Stromal cell of bone marrow (primary cell): ENCODE measurements around the gene VAT1.
"Not testable (repeated sequence)": the region's sequence is repeated elsewhere in the genome, so short reads cannot be mapped to it uniquely, and the experiment has no call there.

Source experiments
- DNase-seq: peaks from one replicate; pipeline ENCODE4 v3.0.0-alpha.2; 2012; ENCODE audit warnings: low read depth

Gene VAT1

DNA sequence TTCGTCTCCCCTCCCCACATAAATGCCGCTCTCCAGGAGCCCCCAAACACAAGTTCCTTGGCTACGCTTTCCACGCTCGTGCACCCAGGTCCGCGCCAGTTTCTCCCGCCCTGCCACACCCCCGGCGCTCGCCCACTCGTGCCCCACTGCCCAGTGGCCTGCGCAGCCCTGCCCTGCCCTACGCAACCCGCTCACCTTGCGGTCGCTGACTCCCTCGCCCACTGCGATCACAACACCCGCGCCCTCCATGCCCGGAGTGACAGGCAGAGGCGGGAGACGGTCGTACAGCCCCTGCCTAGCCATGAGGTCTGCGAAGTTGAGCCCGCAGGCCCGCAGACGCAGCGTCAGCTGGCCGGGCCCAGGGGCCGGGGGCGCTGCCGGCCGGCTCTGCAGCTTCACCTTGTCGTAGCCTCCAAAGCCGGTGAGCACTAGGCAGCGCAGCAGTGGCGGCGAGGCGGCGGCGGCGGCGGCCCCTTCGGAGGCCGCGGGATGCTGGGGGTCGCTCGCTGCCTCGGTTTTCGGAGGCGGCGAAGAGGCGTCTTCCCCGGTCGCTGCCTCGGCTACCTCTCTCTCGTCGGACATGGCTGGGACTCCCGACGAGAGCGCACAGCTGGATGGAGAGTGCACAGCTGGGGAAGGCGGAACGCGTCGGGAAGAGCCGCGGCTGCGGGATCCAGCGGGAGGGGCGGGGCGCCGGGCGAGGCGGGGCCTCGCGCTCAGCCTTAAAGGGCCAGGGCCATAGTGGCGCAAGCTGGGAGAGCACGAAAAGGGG lies at the start of gene VAT1:
Gene VAT1, minus strand, starts transcription at position 645 of the 772 bp plus-strand sequence. Its CDS starts 63 bp downstream, at position 582.
- DNase-seq = peak; percentile 54

DNA sequence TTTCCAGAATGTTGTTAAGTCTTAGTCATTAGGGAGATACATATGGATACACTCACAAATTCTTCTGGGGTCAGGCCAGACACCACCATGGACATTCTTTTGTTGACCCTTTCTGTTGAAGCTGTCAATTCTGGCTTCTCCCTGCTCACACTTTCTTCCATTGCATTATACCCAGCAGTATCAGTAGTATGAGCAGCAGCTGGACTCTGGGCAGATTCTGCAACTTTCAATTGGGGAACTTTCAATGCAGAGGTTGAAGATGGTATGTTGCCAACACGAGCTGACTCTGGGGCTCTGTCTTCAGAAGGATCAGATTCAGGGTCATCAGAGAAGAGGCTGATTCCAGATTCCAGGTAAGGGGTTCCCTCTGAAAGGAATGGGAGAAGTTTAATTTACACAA lies 48.7 kb upstream of the VAT1 start:
- no peak for DNase-seq

DNA sequence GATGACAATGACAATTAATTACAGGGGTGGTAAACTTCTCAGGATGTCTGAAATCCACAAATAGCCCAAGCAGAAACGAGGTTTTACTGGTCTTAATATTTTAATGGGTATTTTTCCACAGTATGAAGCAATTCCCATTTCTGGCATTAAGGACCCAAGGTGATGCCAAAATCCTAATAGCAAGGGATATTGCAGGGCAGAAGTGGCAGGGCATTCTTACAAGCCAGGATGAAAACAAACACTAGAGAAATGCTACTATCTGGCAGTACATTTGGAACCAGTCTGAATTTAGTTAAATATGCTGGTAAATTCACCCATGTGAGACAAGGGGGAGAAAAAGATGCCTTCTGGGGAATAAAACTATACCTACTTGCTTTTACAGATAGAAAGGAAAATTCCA lies 48.1 kb upstream of the VAT1 start:
- DNase-seq = no peak

- DNase-seq = no peak
Measured at GRCh38 chr17:43069368-43069898, 47.2 kb upstream of the VAT1 start.

- no peak for DNase-seq
Measured at GRCh38 chr17:43068570-43069367, 46.6 kb upstream of the VAT1 start.

- no peak for DNase-seq
Measured at GRCh38 chr17:43062984-43063638, 40.9 kb upstream of the VAT1 start.

DNA sequence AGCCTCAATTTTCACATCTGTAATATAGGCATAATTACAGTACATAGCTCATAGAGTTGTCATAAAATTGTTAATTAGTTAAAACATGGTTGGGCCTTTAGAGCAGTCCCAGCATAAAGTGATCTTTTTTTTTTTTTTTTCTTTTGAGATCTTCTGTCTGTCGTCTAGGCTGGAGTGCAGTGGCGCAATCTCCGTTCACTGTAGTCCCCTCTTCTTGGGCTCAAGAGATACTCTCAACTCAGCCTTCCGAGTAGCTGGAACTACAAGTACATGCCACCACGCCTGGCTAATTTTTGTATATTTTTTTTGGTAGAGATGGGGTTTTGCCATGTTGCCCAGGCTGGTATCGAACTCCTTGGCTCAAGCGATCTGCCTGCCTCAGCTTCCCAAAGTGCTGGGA lies 33.9 kb upstream of the VAT1 start:
- DNase-seq = no peak

- not testable (repeated sequence) for DNase-seq
Measured at GRCh38 chr17:43053008-43053407, 30.8 kb upstream of the VAT1 start.

- no peak for DNase-seq
Measured at GRCh38 chr17:43051969-43052368, 29.8 kb upstream of the VAT1 start.

GRCh38 chr17:43044024-43044423 lies 21.8 kb upstream of the VAT1 start:
- no peak for DNase-seq

- DNase-seq = no peak
Measured at GRCh38 chr17:43043307-43043706, 21.1 kb upstream of the VAT1 start.

- no peak for DNase-seq
Measured at GRCh38 chr17:43042025-43042628, 19.9 kb upstream of the VAT1 start.

GRCh38 chr17:43040655-43041054 lies 18.5 kb upstream of the VAT1 start:
- no peak for DNase-seq

- no peak for DNase-seq
Measured at GRCh38 chr17:43039646-43040045, 17.5 kb upstream of the VAT1 start.

- no peak for DNase-seq
Measured at GRCh38 chr17:43034894-43035293, 12.7 kb upstream of the VAT1 start.

- no peak for DNase-seq
Measured at GRCh38 chr17:43033948-43034881, 12.0 kb upstream of the VAT1 start.

GRCh38 chr17:43031666-43032065 lies 9.5 kb upstream of the VAT1 start:
- DNase-seq = no peak

- no peak for DNase-seq
Measured at GRCh38 chr17:43030137-43030767, 8.1 kb upstream of the VAT1 start.

DNA sequence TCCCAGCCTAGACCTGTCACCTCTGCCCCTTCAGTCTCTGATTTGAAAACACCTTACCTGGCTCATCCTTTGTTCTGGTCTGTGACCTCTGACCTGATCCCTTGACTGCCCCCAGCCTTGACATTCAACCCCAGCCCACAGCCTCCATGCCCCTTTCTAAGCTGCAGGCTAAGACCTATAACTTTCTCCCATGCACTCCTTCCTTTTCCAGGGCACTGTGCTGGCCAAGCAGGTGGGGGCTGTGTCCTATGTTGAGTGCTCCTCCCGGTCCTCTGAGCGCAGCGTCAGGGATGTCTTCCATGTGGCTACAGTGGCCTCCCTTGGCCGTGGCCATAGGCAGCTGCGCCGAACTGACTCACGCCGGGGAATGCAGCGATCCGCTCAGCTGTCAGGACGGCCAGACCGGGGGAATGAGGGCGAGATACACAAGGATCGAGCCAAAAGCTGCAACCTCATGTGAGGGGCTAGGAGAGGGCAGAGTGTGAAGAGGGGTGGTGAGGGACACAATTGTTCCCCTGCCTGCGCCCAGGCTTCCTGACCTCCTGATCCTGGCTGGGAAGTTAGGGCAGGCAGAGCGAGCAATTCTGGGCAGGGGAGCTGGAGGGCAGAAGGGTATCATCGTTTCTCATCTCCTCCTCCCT lies 6.2 kb upstream of the VAT1 start:
- no peak for DNase-seq
